Activated CD4-positive, alpha-beta T cell treated with anti-CD3 and anti-CD28 coated beads for 4 hours (primary cell): ENCODE data around the gene PSG2.
"Not testable (repeated sequence)": the region's sequence is repeated elsewhere in the genome, so short reads cannot be mapped to it uniquely, and the experiment has no call there.

Experiments used
- DNase-seq, 2 donors: peaks; one replicate each; pipeline ENCODE4 v3.0.0-alpha.2; 2020

The PSG2 gene

GRCh38 chr19:43082601-43083000 is at the start of gene PSG2:
TSS of gene PSG2 (minus strand) at chr19:43082701. CDS start at chr19:43082569, 132 bp downstream.
- not testable (repeated sequence) for DNase-seq

- DNase-seq = not testable (repeated sequence)
Measured at GRCh38 chr19:43131281-43131842, 48.9 kb upstream of the PSG2 start.

GRCh38 chr19:43129197-43129596 is 46.7 kb upstream of the PSG2 start:
- DNase-seq = not testable (repeated sequence)

- DNase-seq = not testable (repeated sequence)
Measured at GRCh38 chr19:43127336-43127735, 44.8 kb upstream of the PSG2 start.

GRCh38 chr19:43126720-43127119 is 44.2 kb upstream of the PSG2 start:
- no peak for DNase-seq

- no peak for DNase-seq
Measured at GRCh38 chr19:43124360-43124759, 41.9 kb upstream of the PSG2 start.

- DNase-seq = not testable (repeated sequence)
Measured at GRCh38 chr19:43120433-43121026, 38.0 kb upstream of the PSG2 start.

GRCh38 chr19:43119526-43119925 is 37.0 kb upstream of the PSG2 start:
- not testable (repeated sequence) for DNase-seq

- DNase-seq = not testable (repeated sequence)
Measured at GRCh38 chr19:43116421-43116820, 33.9 kb upstream of the PSG2 start.

GRCh38 chr19:43115548-43115947 is 33.0 kb upstream of the PSG2 start:
- DNase-seq = not testable (repeated sequence)

GRCh38 chr19:43115064-43115463 is 32.6 kb upstream of the PSG2 start:
- not testable (repeated sequence) for DNase-seq

- DNase-seq = not testable (repeated sequence)
Measured at GRCh38 chr19:43114626-43115025, 32.1 kb upstream of the PSG2 start.

- DNase-seq = not testable (repeated sequence)
Measured at GRCh38 chr19:43107401-43107800, 24.9 kb upstream of the PSG2 start.

- DNase-seq = no peak
Measured at GRCh38 chr19:43105496-43105895, 23.0 kb upstream of the PSG2 start.

- DNase-seq = not testable (repeated sequence)
Measured at GRCh38 chr19:43104215-43104850, 21.8 kb upstream of the PSG2 start.

GRCh38 chr19:43101950-43102349 is 19.4 kb upstream of the PSG2 start:
- DNase-seq = no peak

- not testable (repeated sequence) for DNase-seq
Measured at GRCh38 chr19:43098416-43098815, 15.9 kb upstream of the PSG2 start.

GRCh38 chr19:43087702-43088340 is 5.3 kb upstream of the PSG2 start:
- not testable (repeated sequence) for DNase-seq

GRCh38 chr19:43085796-43086530 is 3.5 kb upstream of the PSG2 start:
- DNase-seq = not testable (repeated sequence)

- DNase-seq = peak in 1 of 2 donors; percentile 15
Measured at GRCh38 chr19:43084196-43084832, 1.8 kb upstream of the PSG2 start.

- DNase-seq = not testable (repeated sequence)
Measured at GRCh38 chr19:43083721-43084120, 1.2 kb upstream of the PSG2 start.

- no peak for DNase-seq
Measured at GRCh38 chr19:43078311-43078710, 4.2 kb downstream of the PSG2 start.
